H1 (cell line): ENCODE data around the gene L3MBTL1. TPM values are rescaled to one million over a fixed set of nuclear protein-coding genes. Genes with fewer than 3 reads are reported as not detected.

Source experiments
- CTCF ChIA-PET: fragments of 300-600 bp; sonication (Branson Sonifier 250); formaldehyde crosslinking; loops from one replicate; lab custom pipeline; 2021; ENCODE audit not compliant: partially characterized antibody; lab: Charles Lee
- POLR2A ChIA-PET: fragments of 300-600 bp; sonication (Branson Sonifier 250); formaldehyde crosslinking; loops from one replicate; lab custom pipeline; 2021; ENCODE audit warnings: inconsistent platforms; ENCODE audit not compliant: partially characterized antibody; lab: Charles Lee
- DNase-seq, 2 experiments: peaks; one replicate each; pipeline versions ENCODE4 v3.0.0 to v3.0.0-alpha.2; 2010 to 2022; ENCODE audit warnings: low spot score in 2 of 2, low read depth in 1 of 2, mixed read lengths in 1 of 2
- FAIRE-seq: peaks from 2 replicates; lab custom pipeline; 2011; peaks lifted over from hg19 to GRCh38; lab: Jason Lieb, UNC
- H2AFZ ChIP-seq: 2 replicates; pipeline ENCODE4 v1.8.1; 2012; ENCODE audit warnings: low read length, inconsistent platforms
- H2AK5ac ChIP-seq: 2 replicates; pipeline ENCODE4 v1.6.1; 2013; ENCODE audit warnings: low read depth, low read length
- H2BK120ac ChIP-seq: replicated peaks from 2 replicates; pipeline ENCODE3; 2013; ENCODE audit warnings: low read depth, low read length, inconsistent platforms
- H2BK12ac ChIP-seq: 2 replicates; pipeline ENCODE4 v1.6.1; 2013; ENCODE audit warnings: low read depth, low read length
- H2BK15ac ChIP-seq: 2 replicates; pipeline ENCODE4 v1.6.1; 2013; ENCODE audit warnings: low read length
- H2BK20ac ChIP-seq: 2 replicates; pipeline ENCODE4 v1.6.1; 2013; ENCODE audit warnings: low read length
- H2BK5ac ChIP-seq: 2 replicates; pipeline ENCODE4 v1.6.1; 2013; ENCODE audit warnings: low read depth, low read length
- H3K14ac ChIP-seq: 2 replicates; pipeline ENCODE4 v1.6.1; 2013; ENCODE audit warnings: inconsistent platforms; ENCODE audit not compliant: insufficient read length
- H3K18ac ChIP-seq: 2 replicates; pipeline ENCODE4 v1.6.1; 2013; ENCODE audit warnings: low read length; ENCODE audit errors: extremely low read depth
- H3K23ac ChIP-seq: 2 replicates; pipeline ENCODE4 v1.6.1; 2013; ENCODE audit warnings: inconsistent platforms; ENCODE audit not compliant: insufficient read length
- H3K23me2 ChIP-seq: 2 replicates; pipeline ENCODE4 v1.6.1; 2013; ENCODE audit warnings: low read depth, low read length
- H3K27ac ChIP-seq: 2 replicates; pipeline ENCODE4 v1.6.1; 2011; ENCODE audit warnings: low read depth, low read length, inconsistent platforms
- H3K27me3 ChIP-seq, 4 experiments: replicated peaks in 1 of 4; 1 replicate in 1 of 4; 2 replicates in 3 of 4; pipeline versions ENCODE4 v1.6.1 to v1.8.1; 2011 to 2013; ENCODE audit warnings: low read length in 3 of 4, mild to moderate bottlenecking in 3 of 4, inconsistent platforms in 2 of 4, mixed read lengths in 2 of 4, moderate library complexity in 1 of 4; ENCODE audit not compliant: control insufficient read depth in 3 of 4, insufficient read depth in 3 of 4; ENCODE audit errors: extremely low read depth in 1 of 4
- H3K36me3 ChIP-seq, 4 experiments: 2 replicates each; pipeline versions ENCODE4 v1.6.1 to v1.8.1; 2011 to 2013; ENCODE audit warnings: mild to moderate bottlenecking in 4 of 4, low read length in 3 of 4, moderate library complexity in 2 of 4, control low read depth in 1 of 4, inconsistent platforms in 1 of 4; ENCODE audit not compliant: insufficient read depth in 4 of 4, control insufficient read depth in 2 of 4
- H3K4ac ChIP-seq: replicated peaks from 2 replicates; pipeline ENCODE3; 2013; ENCODE audit warnings: low read length, low read depth, mixed read lengths, inconsistent platforms; ENCODE audit not compliant: insufficient read length
- H3K4me1 ChIP-seq, 4 experiments: replicated peaks in 1 of 4; 1 replicate in 1 of 4; 2 replicates in 3 of 4; pipeline versions ENCODE4 v1.6.1 to v1.8.1; 2011 to 2013; ENCODE audit warnings: low read length in 3 of 4, inconsistent platforms in 2 of 4, mixed read lengths in 1 of 4; ENCODE audit not compliant: insufficient read depth in 4 of 4, control insufficient read depth in 3 of 4
- H3K4me2 ChIP-seq, 2 experiments: 2 replicates each; pipeline versions ENCODE4 v1.6.1 to v1.8.1; 2011 to 2013; ENCODE audit warnings: low read depth in 2 of 2, low read length in 2 of 2, control low read depth in 1 of 2, inconsistent platforms in 1 of 2, mild to moderate bottlenecking in 1 of 2; ENCODE audit not compliant: insufficient read depth in 1 of 2
- H3K4me3 ChIP-seq, 4 experiments: fragments of 200-600, 300-600 bp in 1 of 4; sonication (generic), shearing (Covaris generic), sonication (Bioruptor Twin) in 1 of 4; 2 replicates each; pipeline versions ENCODE4 v1.5.1 to v1.8.1; 2011 to 2016; ENCODE audit warnings: low read length in 4 of 4, low read depth in 3 of 4, control low read depth in 2 of 4, inconsistent platforms in 2 of 4, mild to moderate bottlenecking in 2 of 4, mixed read lengths in 1 of 4, moderate library complexity in 1 of 4; ENCODE audit not compliant: insufficient read depth in 2 of 4; ENCODE audit errors: extremely low read depth in 1 of 4
- H3K56ac ChIP-seq: replicated peaks from 2 replicates; pipeline ENCODE3; 2013; ENCODE audit warnings: low read depth, mild to moderate bottlenecking, mixed read lengths, low read length, inconsistent platforms; ENCODE audit not compliant: insufficient read length
- H3K79me1 ChIP-seq: 2 replicates; pipeline ENCODE4 v1.6.1; 2013; ENCODE audit warnings: low read depth, low read length, control low read depth
- H3K79me2 ChIP-seq, 2 experiments: 2 replicates each; pipeline versions ENCODE4 v1.6.1 to v1.8.1; 2012 to 2013; ENCODE audit warnings: low read length in 2 of 2, mild to moderate bottlenecking in 2 of 2, inconsistent platforms in 1 of 2; ENCODE audit not compliant: insufficient read depth in 2 of 2, control insufficient read depth in 1 of 2
- H3K9ac ChIP-seq, 4 experiments: replicated peaks in 1 of 4; 1 replicate in 1 of 4; 2 replicates in 3 of 4; pipeline versions ENCODE4 v1.6.1 to v1.8.1; 2011 to 2013; ENCODE audit warnings: low read depth in 3 of 4, low read length in 3 of 4, control low read depth in 2 of 4, mild to moderate bottlenecking in 2 of 4, moderate library complexity in 2 of 4, inconsistent platforms in 1 of 4; ENCODE audit errors: extremely low read depth in 1 of 4
- H3K9me3 ChIP-seq, 2 experiments: 2 replicates each; pipeline versions ENCODE4 v1.6.1 to v1.8.1; 2012 to 2013; ENCODE audit warnings: mild to moderate bottlenecking in 2 of 2, moderate library complexity in 2 of 2, control low read depth in 1 of 2, inconsistent platforms in 1 of 2, low read depth in 1 of 2, low read length in 1 of 2, mixed read lengths in 1 of 2; ENCODE audit not compliant: insufficient read depth in 2 of 2
- H4K20me1 ChIP-seq, 2 experiments: replicated peaks in 1 of 2; 2 replicates each; pipeline versions ENCODE3 to v1.8.1; 2011 to 2013; ENCODE audit warnings: inconsistent platforms in 2 of 2, low read length in 2 of 2, mild to moderate bottlenecking in 1 of 2; ENCODE audit not compliant: insufficient read depth in 2 of 2, control insufficient read depth in 1 of 2
- H4K5ac ChIP-seq: 2 replicates; pipeline ENCODE4 v1.6.1; 2013; ENCODE audit warnings: low read length, low read depth, mixed read lengths, inconsistent platforms; ENCODE audit not compliant: insufficient read length
- H4K8ac ChIP-seq: 2 replicates; pipeline ENCODE4 v1.8.0; 2013; ENCODE audit warnings: mild to moderate bottlenecking, moderate library complexity, low read length, inconsistent platforms; ENCODE audit not compliant: insufficient read depth; ENCODE audit errors: extremely low read depth
- H4K91ac ChIP-seq: replicated peaks from 2 replicates; pipeline ENCODE3; 2013; ENCODE audit warnings: low read length, mixed read lengths, inconsistent platforms; ENCODE audit not compliant: insufficient read length
- ASH2L ChIP-seq: fragments of 200-600, 300-600 bp; sonication (generic); IDR thresholded peaks from one replicate; pipeline ENCODE4 v1.7.1; 2017; ENCODE audit warnings: low read length
- BCL11A ChIP-seq, 2 experiments: IDR thresholded peaks; one replicate each; pipeline ENCODE4 v1.6.1; 2011; ENCODE audit warnings: low read depth in 2 of 2, low read length in 2 of 2, mild to moderate bottlenecking in 2 of 2
- CEBPB ChIP-seq: IDR thresholded peaks from 2 replicates; pipeline ENCODE4 v1.6.1; 2012; ENCODE audit warnings: low read depth, low read length
- JUN ChIP-seq: IDR thresholded peaks from 2 replicates; pipeline ENCODE4 v1.6.1; 2011; ENCODE audit warnings: low read depth, mild to moderate bottlenecking, improper control_type of control experiment, low read length
- KDM5A ChIP-seq: fragments of 200-600 bp; IDR thresholded peaks from 2 replicates; pipeline ENCODE4 v1.7.1; 2012; ENCODE audit warnings: mild to moderate bottlenecking, low read length, inconsistent platforms, mixed read lengths
- NANOG ChIP-seq: IDR thresholded peaks from 2 replicates; pipeline ENCODE4 v1.6.1; 2011; ENCODE audit warnings: low read length, low read depth, mild to moderate bottlenecking, inconsistent platforms; ENCODE audit not compliant: insufficient read depth, poor library complexity, severe bottlenecking
- RNF2 ChIP-seq: fragments of 200-900, 300-1000 bp; sonication (generic); IDR thresholded peaks from 2 replicates; pipeline ENCODE4 v1.7.1; 2016; ENCODE audit warnings: borderline replicate concordance, low read depth, mild to moderate bottlenecking, antibody characterized with exemption, low read length; ENCODE audit not compliant: poor library complexity, severe bottlenecking; ENCODE audit errors: missing control alignments
- SP2 ChIP-seq: IDR thresholded peaks from 2 replicates; pipeline ENCODE4 v1.6.1; 2012; ENCODE audit warnings: mild to moderate bottlenecking, low read length, inconsistent platforms
- SRF ChIP-seq: IDR thresholded peaks from 2 replicates; pipeline ENCODE4 v1.6.1; 2011; ENCODE audit warnings: mild to moderate bottlenecking, low read depth, low read length, moderate library complexity
- TAF7 ChIP-seq: optimal IDR thresholded peaks from 2 replicates; pipeline ENCODE3; 2011; ENCODE audit warnings: low read depth, mild to moderate bottlenecking, inconsistent platforms, low read length, moderate library complexity, borderline replicate concordance
- WGBS, 2 experiments: shearing (Covaris generic) in 1 of 2; methylation state at CpG; one replicate each; pipeline versions ENCODE4 v1.1.6 to v1.1.7; 2013 to 2015; ENCODE audit warnings: low lambda C conversion rate in 2 of 2, mixed read lengths in 2 of 2, inconsistent platforms in 1 of 2, low coverage in 1 of 2, missing lambda C conversion rate in 1 of 2; ENCODE audit not compliant: insufficient replicate concordance in 2 of 2, insufficient coverage in 1 of 2, insufficient read length in 1 of 2; ENCODE audit errors: extremely low coverage in 1 of 2, missing lambda C conversion rate in 1 of 2; 5-methylcytosine and 5-hydroxymethylcytosine counted together
- polyA plus RNA-seq, 7 experiments: library from polyadenylated mRNA; depleted of rRNA in 3 of 7; stranded (reverse) in 5 of 7; unstranded in 2 of 7; fragments of >200 nt in 5 of 7; fragments of 200-250 nt in 2 of 7; gene quantifications; 1 replicate in 5 of 7; 2 replicates in 1 of 7; 4 replicates in 1 of 7; pipeline versions ENCODE4 v1.2.1 to v1.2.3, GENCODE V29; 2011 to 2013; ENCODE audit warnings: missing spikeins in 2 of 7, mixed read lengths in 2 of 7
- total RNA-seq: library from RNA; stranded (reverse); fragmentation: NEBNext Ultra II Directional; extraction: Animal tissue kit (Norgen Biotek cat#: 25700); gene quantifications from 2 replicates; pipeline ENCODE4 v1.2.1, GENCODE V29; 2021
- TF ChIP-seq, protein P1 (sequence below): IDR thresholded peaks from 2 replicates; pipeline ENCODE4 v1.6.1; 2012; ENCODE audit warnings: low read length, inconsistent platforms

Gene L3MBTL1
- total and polyA plus RNA-seq, 2 of the 8 experiments (the other 6 are each of a cell fraction or from before 2014, with no cell fraction given), result 11.9 to 17.0 TPM

DNA sequence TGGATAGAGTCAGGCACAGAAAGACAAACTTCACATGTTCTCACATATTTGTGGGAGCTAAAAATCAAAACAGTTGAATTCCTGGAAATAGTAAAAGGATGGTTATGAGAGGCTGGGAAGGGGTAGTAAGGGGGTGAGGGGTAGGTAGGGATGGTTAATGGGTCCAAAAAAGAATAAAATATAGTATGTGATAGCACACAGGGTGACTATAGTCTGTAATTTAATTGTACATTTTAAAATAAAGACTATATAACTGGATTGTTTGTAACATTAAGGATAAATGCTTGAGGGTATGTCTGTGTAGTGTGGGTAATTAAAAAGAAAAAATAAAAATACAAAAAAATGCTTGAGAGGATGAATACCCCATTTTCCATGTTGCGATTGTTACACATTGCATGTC lies 39.9 kb upstream of the L3MBTL1 start:
- Histone ChIP-seq H2AFZ (no peak overlapping the region), H3K18ac (no peak overlapping the region), H2AK5ac (no peak overlapping the region), H3K9me3 (no peaks in the 10 kb centered on the region), H2BK12ac (no peak overlapping the region), H3K23me2 (no peaks in the 10 kb centered on the region), H4K91ac (no peak overlapping the region), H3K4me1 (no peaks in the 10 kb centered on the region), H3K4me2 (no peak overlapping the region), H2BK120ac (no peak overlapping the region), H3K79me2 (peaks cover 0 to 5% of the 10 kb centered on the region in 2 experiments; a peak in 1 of 4 replicates), H3K4me3 (no peak overlapping the region), H3K14ac (no peak overlapping the region), H3K79me1 (no peaks in the 10 kb centered on the region; the same call in 1 of the 2 replicates), H2BK5ac (no peak overlapping the region), H2BK15ac (no peak overlapping the region), H3K27ac (no peak overlapping the region), H3K36me3 (peaks cover 6 to 37% (median 25%) of the 10 kb centered on the region in 4 experiments; a peak in 6 of 8 replicates), H3K23ac (no peak overlapping the region), H3K56ac (no peak overlapping the region), H4K5ac (no peak overlapping the region), H4K20me1 (peaks cover 2% of the 10 kb centered on the region in 2 experiments), H4K8ac (no peak overlapping the region), H3K4ac (no peak overlapping the region), H3K27me3 (no peaks in the 10 kb centered on the region), H3K9ac (no peak overlapping the region), H2BK20ac (no peak overlapping the region)
- no peak for DNase-seq
- ChIA-PET CTCF (no interaction called here), POLR2A (interaction anchor here (0.6 to 3.3 kb wide), 3 partner anchors 10 to 21 kb away, joined by 3 to 81 read pairs (median 14); partner anchors contain the start of gene SRSF6)
- TF ChIP-seq NANOG, result no peak
- TF ChIP-seq JUN, result no peak
- TF ChIP-seq KDM5A, result no peak
- TF ChIP-seq RNF2, result no peak
- no peak for TF ChIP-seq CEBPB
- TF ChIP-seq BCL11A (IDR thresholded peaks at IDR 0.05; ENCODE audit: low read depth in 2 of 2, low read length in 2 of 2), result no peak
- no peak for TF ChIP-seq SP2
- TF ChIP-seq, protein P1, sequence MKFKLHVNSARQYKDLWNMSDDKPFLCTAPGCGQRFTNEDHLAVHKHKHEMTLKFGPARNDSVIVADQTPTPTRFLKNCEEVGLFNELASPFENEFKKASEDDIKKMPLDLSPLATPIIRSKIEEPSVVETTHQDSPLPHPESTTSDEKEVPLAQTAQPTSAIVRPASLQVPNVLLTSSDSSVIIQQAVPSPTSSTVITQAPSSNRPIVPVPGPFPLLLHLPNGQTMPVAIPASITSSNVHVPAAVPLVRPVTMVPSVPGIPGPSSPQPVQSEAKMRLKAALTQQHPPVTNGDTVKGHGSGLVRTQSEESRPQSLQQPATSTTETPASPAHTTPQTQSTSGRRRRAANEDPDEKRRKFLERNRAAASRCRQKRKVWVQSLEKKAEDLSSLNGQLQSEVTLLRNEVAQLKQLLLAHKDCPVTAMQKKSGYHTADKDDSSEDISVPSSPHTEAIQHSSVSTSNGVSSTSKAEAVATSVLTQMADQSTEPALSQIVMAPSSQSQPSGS, result no peak
- no peak for TF ChIP-seq ASH2L
- no peak for TF ChIP-seq SRF
- TF ChIP-seq TAF7, result no peak
- 96% methylated on average over 1 of the region's 1 CpG; no CpG with 5 or more reads in 1 of the 2 experiments for WGBS, 2 experiments
- no peak for FAIRE-seq
